Subcutaneous preadipocyte (primary cell): ENCODE results near the gene LCTL. TPM values are rescaled to one million over a fixed set of nuclear protein-coding genes. Genes with fewer than 3 reads are reported as not detected.

Experiments
- small RNA-seq: library from RNA; depleted of rRNA; stranded (forward); fragments of <200 nt; gene quantifications from one replicate; pipeline ENCODE3, GENCODE V24; 2012
- total RNA-seq: library from RNA; depleted of rRNA; stranded (reverse); fragments of >200 nt; gene quantifications from 2 replicates; pipeline ENCODE4 v1.2.3, GENCODE V29; 2012

The LCTL gene
- not detected in 2 replicates for total RNA-seq

GRCh38 chr15:66565741-66566144 lies at the start of gene LCTL:
Gene LCTL (minus strand): TSS chr15:66565998. CDS start chr15:66565365, 633 bp downstream.

GRCh38 chr15:66504563-66505429 lies 61.0 kb downstream of the LCTL start, which contains the start of the genes RPL4 and ZWILCH:
Gene RPL4 (minus strand): TSS chr15:66504855. CDS start chr15:66504790, 65 bp downstream.
Gene ZWILCH (plus strand): TSS chr15:66505326. CDS start chr15:66505339, 13 bp downstream.

Small RNAs within 50 kb of the gene (small RNA-seq; reads per million reads assigned to genes)
- not detected for gene RF01159
- not detected for gene SNORD16
- not detected for gene SNORD18A
- not detected for gene SNORD18B
- not detected for gene SNORD18C

Other genes starting within 250 kb of the LCTL start
- gene TIPIN, start 209.3 kb downstream of the LCTL start, total RNA-seq: 15.4 and 19.0 TPM in 2 replicates
- 18.0 and 25.6 TPM in 2 replicates for gene MAP2K1, start 179.1 kb downstream of the LCTL start, total RNA-seq
- gene SNAPC5, start 68.2 kb downstream of the LCTL start, total RNA-seq: 13.2 and 15.6 TPM in 2 replicates
- gene RPL4, start 61.1 kb downstream of the LCTL start, total RNA-seq: 2,872 and 3,457 TPM in 2 replicates
- 18.7 and 40.5 TPM in 2 replicates for gene ZWILCH, start 60.7 kb downstream of the LCTL start, total RNA-seq
- 7.7 and 13.9 TPM in 2 replicates for gene SMAD6, start 136.2 kb upstream of the LCTL start, total RNA-seq